Measurements from ENCODE around the gene RNF5. TPM values are rescaled to one million over a fixed set of nuclear protein-coding genes. Genes with fewer than 3 reads are reported as not detected.

Gene RNF5
- total and polyA plus RNA-seq, 2 donors (not counting 1 experiment from before 2014, with no cell fraction given) = 25.5 to 40.7 TPM

- TF ChIP-seq CTCF (IDR thresholded peaks at IDR 0.05) = no peak
- TF ChIP-seq EZH2 (IDR thresholded peaks at IDR 0.05; ENCODE audit: borderline replicate concordance, insufficient read depth, low read depth, low read length, poor library complexity, severe bottlenecking) = no peak
- Mint-ChIP-seq H3K4me1 (peaks cover 26% of the 10 kb centered on the region), H3K9me3 (ENCODE audit: insufficient read depth) (no peaks in the 10 kb centered on the region), H3K4me3 (no peak overlapping the region), H3K27me3 (no peaks in the 10 kb centered on the region), H3K27ac (no peak overlapping the region)
- H3K4me1 ChIP-seq (ENCODE audit: control insufficient read depth in 2 of 2, insufficient read depth in 2 of 2, low read length in 2 of 2) = peaks cover 7 to 23% of the 10 kb centered on the region in 2 donors
- 100% methylated on average over 7 of the region's 11 CpGs for WGBS (ENCODE audit: insufficient coverage)
- ATAC-seq (ENCODE audit: low read depth) (no peak), DNase-seq (no peak)
- no peak overlapping the region for H3K9ac ChIP-seq (ENCODE audit: low read length)
- intact Hi-C loops (cut with micrococcal nuclease) = no loop called here
- no peaks in the 10 kb centered on the region for H4K20me1 ChIP-seq (ENCODE audit: control insufficient read depth, insufficient read depth, low read length, poor library complexity, severe bottlenecking)
- no peaks in the 10 kb centered on the region for H3K27me3 ChIP-seq (replicated peaks in 1 of 4; ENCODE audit: control extremely low read depth in 1 of 4, control insufficient read depth in 3 of 4, insufficient read depth in 4 of 4, low read length in 3 of 4)
- H3K4me2 ChIP-seq (replicated peaks; ENCODE audit: low read depth, low read length, poor library complexity, severe bottlenecking) = no peak overlapping the region
- H3K9me3 ChIP-seq (ENCODE audit: control extremely low read depth in 1 of 3, control insufficient read depth in 2 of 3, insufficient read depth in 1 of 3, low read length in 2 of 3) = no peaks in the 10 kb centered on the region
- POLR2A ChIA-PET = no interaction called here
- peaks cover 7 to 23% of the 10 kb centered on the region in 2 experiments for H3K36me3 ChIP-seq (replicated peaks in 1 of 2; ENCODE audit: control extremely low read depth in 1 of 2, control insufficient read depth in 1 of 2, extremely low read depth in 1 of 2, insufficient read depth in 2 of 2, low read length in 1 of 2)
- H3K79me2 ChIP-seq (ENCODE audit: control insufficient read depth, insufficient read depth, low read length) = peaks cover 6% of the 10 kb centered on the region
- CTCF ChIA-PET = interaction anchor here (1.1 kb wide), 1 partner anchor 51 kb away, joined by 3 read pairs; no protein-coding TSS in a partner anchor
- H3K27ac ChIP-seq (ENCODE audit: low read length in 2 of 2) = no peak overlapping the region
- no peak overlapping the region for H2AFZ ChIP-seq (ENCODE audit: insufficient read depth, low read depth, low read length, poor library complexity, severe bottlenecking)
- H3K4me3 ChIP-seq (ENCODE audit: control extremely low read depth in 1 of 5, extremely low read depth in 1 of 5, insufficient read depth in 1 of 5, low read depth in 2 of 5, low read length in 4 of 5) = no peak overlapping the region
These were observed 7.9 kb upstream of the RNF5 start for GRCh38 chr6:32170294-32170693.

GRCh38 chr6:32171234-32171633, 7.0 kb upstream of the RNF5 start:
- peaks cover 12% of the 10 kb centered on the region for H3K79me2 ChIP-seq (ENCODE audit: control insufficient read depth, insufficient read depth, low read length)

More at GRCh38 chr6:32171234-32171633, 7.0 kb upstream of the RNF5 start:
- no peak overlapping the region for H3K9ac ChIP-seq (ENCODE audit: low read length)
- Mint-ChIP-seq H3K4me3 (no peak overlapping the region), H3K27ac (no peak overlapping the region), H3K9me3 (ENCODE audit: insufficient read depth) (no peaks in the 10 kb centered on the region), H3K27me3 (no peaks in the 10 kb centered on the region), H3K4me1 (peaks cover 34% of the 10 kb centered on the region)
- no peak overlapping the region for H2AFZ ChIP-seq (ENCODE audit: insufficient read depth, low read depth, low read length, poor library complexity, severe bottlenecking)
- POLR2A ChIA-PET = no interaction called here
- H3K27me3 ChIP-seq (replicated peaks in 1 of 4; ENCODE audit: control extremely low read depth in 1 of 4, control insufficient read depth in 3 of 4, insufficient read depth in 4 of 4, low read length in 3 of 4) = no peaks in the 10 kb centered on the region
- DNase-seq (no peak), ATAC-seq (ENCODE audit: low read depth) (no peak)
- TF ChIP-seq EZH2 (IDR thresholded peaks at IDR 0.05; ENCODE audit: borderline replicate concordance, insufficient read depth, low read depth, low read length, poor library complexity, severe bottlenecking) = no peak
- TF ChIP-seq CTCF (IDR thresholded peaks at IDR 0.05) = no peak
- no peak overlapping the region for H3K4me3 ChIP-seq (ENCODE audit: control extremely low read depth in 1 of 5, extremely low read depth in 1 of 5, insufficient read depth in 1 of 5, low read depth in 2 of 5, low read length in 4 of 5)
- no peak overlapping the region for H3K4me2 ChIP-seq (replicated peaks; ENCODE audit: low read depth, low read length, poor library complexity, severe bottlenecking)
- intact Hi-C loops (cut with micrococcal nuclease) = no loop called here
- no peaks in the 10 kb centered on the region for H4K20me1 ChIP-seq (ENCODE audit: control insufficient read depth, insufficient read depth, low read length, poor library complexity, severe bottlenecking)
- peaks cover 11 to 30% of the 10 kb centered on the region in 2 donors for H3K4me1 ChIP-seq (ENCODE audit: control insufficient read depth in 2 of 2, insufficient read depth in 2 of 2, low read length in 2 of 2)
- WGBS (ENCODE audit: insufficient coverage) = 98% methylated on average over 6 of the region's 6 CpGs
- CTCF ChIA-PET = interaction anchor here (1.1 kb wide), 1 partner anchor 52 kb away, joined by 3 read pairs; no protein-coding TSS in a partner anchor
- peaks cover 7 to 23% of the 10 kb centered on the region in 2 experiments for H3K36me3 ChIP-seq (replicated peaks in 1 of 2; ENCODE audit: control extremely low read depth in 1 of 2, control insufficient read depth in 1 of 2, extremely low read depth in 1 of 2, insufficient read depth in 2 of 2, low read length in 1 of 2)
- H3K9me3 ChIP-seq (ENCODE audit: control extremely low read depth in 1 of 3, control insufficient read depth in 2 of 3, insufficient read depth in 1 of 3, low read length in 2 of 3) = no peaks in the 10 kb centered on the region
- H3K27ac ChIP-seq (ENCODE audit: low read length in 2 of 2) = no peak overlapping the region

Measured in B cell (primary cell).